NCI-H524 (cell line): Measurements from ENCODE around the gene INSYN2B.
A peak's percentile ranks its signal among the peaks of the same experiment; 100 is the strongest.
"Not testable (repeated sequence)": the region's sequence is repeated elsewhere in the genome, so short reads cannot be mapped to it uniquely, and the experiment has no call there.

Source experiments
- DNase-seq, 2 experiments: peaks; one replicate each; lab custom pipeline; 2025; lab: John Stamatoyannopoulos, UW

The INSYN2B gene

DNA sequence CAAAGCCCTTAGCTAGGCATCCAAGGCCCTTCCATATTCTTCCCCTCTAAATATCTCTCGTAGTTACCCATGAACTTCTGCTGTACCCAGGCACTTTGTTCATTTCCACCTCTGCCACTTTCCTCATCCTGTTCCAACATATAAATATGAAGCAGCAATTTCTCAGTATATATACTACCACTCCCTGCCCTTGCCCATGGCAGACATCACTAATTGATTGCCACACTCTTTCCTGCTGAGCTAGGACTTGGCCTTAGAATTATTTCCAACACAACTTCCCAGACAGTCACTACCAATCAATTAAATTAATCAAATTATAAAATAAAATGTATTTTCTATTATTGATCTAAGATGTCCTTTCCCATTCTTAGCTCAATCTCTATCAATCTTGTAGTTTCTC is 8.5 kb downstream of the INSYN2B start:
- no peak for DNase-seq

DNA sequence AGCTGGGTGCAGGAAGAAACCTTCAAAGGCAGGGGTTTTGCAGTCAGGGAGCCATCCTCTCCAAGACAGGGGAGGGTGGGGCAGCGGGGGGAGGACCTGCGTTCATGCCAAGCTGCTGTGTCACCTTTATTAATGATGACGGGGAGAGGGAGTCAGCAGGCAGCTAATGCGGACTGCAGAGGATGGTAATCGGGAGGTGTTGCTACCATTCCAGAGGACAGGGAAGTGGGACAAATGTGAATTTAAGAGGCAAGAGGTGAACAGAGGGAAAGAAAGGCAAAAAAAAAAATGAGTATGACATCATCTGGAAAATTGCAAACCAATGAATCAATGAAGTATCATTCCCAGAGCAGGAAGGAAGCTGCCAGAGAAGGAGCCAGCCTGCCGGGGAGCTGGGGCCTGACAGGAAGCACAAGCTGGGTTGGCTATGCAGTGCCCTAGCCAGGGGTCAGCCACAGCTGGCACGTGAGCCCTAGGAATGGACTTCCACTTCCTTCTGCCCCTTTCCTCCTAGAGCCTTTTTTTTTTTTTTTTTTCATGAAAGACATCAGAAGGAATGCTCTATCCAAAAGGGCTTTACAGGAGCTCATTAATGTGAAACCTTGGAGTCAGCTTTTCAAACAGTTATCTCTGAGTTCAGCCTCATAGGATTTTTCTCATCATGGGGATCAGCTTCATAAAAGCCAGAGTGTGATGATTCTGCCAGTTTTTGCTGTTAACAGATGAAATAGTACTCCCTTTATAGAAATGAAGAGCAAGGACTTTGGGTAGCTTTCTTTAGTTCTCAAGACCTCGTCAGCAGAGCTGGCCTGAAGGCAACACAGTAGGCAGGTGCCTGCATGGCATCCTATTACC is 9.2 kb downstream of the INSYN2B start:
- DNase-seq, result no peak

DNA sequence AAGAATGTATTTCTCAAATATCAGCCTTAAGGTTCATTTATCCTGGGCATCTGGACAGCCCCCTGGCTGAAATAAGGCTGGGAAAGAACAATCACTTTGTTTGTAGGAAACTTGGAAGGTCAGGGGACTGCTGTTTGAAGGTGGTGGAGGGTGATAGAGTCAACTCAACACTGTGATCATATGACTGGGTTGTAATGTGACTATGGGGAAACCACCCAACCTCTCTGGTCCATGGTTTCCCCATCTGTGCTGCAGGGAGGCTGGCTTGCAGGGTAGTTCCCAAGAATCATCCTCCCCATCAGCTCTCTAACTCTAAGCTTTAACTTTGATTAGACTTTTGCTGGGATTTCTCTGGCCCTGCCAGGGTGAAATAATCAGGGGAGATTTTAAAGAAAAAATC is 10.0 kb downstream of the INSYN2B start:
- no peak for DNase-seq

DNA sequence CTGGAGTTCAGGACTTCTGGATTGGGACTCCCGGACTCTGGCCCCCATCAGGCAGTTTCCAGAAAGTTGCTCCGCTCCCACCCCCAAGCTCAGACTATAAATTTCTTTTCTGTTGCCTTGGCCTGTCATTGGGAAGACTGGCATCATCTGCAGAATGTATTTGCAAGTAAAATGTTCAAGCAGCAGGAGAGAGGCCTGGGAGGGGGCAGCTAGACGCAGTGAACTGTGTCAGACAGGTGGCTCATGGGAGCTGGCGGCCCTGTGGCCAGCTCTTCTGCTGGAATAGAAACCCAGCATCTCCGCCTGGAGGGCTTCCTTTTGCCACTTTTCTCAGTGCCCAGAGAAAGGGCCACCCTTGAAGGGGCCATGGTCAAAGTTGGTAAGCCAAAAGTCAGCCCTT is 16.0 kb downstream of the INSYN2B start:
- no peak for DNase-seq

DNA sequence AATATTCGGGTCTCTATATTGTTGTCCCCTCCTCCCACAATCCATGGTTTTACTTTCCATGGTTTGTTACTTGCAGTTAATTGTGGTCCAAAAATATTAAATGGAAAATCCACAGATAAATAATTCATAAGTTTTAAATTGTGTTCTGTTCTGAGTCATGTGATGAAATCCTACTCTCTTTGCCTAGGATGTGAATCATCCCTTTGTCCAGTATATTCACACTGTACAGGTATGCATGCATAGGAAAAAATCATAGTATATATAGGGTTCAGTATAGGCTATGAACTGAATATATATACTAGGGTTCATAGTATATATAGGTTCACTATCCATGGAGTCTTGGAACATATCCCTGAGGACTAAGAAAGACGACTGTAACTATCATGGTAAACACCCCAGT is 19.6 kb downstream of the INSYN2B start:
- DNase-seq, result no peak

DNA sequence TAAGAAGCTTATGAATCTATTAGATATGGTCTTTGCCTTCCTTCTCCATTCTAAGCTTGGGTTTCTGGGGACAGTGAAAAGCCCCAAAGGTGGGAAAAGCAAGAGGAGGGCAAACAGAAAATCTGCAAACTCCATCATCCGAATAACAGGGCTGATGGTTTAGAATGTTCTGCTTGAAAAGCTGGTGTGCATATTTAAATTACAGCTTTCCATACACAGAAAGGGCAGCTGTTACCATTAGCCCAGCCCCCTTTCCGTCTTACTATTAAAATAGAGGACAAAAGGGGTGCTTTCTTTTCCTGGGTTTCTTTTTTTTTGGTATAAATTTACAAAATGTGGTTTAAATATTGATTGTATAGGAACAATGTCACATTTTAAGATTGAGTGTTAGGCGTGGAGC is 22.0 kb downstream of the INSYN2B start:
- DNase-seq, result no peak

DNA sequence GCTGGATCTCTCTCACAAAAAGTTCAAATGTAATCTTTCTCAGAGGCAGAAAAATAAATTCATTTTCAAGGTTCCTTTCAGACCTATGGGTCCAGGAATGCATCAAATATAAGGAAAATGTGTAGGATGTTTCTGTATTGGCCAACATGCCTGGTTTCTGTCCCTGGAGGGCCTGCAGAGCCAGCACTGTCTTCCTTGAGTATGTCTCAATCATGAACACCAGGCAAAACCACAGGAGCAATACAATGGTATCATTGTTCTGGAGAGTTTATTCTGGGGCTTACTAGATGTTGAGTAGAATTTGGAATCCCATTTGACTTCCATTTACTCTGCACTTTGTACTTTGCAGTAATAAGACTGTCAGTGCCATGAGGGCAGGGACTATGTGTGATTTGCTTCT is 23.5 kb downstream of the INSYN2B start:
- DNase-seq, result no peak

DNA sequence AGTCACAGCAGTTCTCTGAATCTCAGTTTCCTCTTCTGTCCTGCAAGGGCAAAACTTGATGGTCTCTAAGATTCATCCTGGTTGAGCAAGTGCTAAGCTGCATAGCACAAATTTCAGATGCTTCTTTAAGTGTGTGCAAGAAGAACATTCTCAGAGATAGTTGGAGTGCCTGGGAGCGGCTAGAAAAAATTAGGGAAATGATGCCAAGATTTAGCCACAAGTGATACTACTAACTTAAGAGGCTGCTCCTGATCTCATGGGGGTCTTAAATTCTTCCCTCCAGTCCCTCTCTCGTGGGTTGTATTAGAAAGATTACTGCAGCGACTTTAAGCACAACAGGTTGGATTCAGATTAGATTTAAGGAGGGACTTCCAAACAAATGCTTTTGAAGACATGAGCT is 24.2 kb downstream of the INSYN2B start:
- DNase-seq, result no peak

DNA sequence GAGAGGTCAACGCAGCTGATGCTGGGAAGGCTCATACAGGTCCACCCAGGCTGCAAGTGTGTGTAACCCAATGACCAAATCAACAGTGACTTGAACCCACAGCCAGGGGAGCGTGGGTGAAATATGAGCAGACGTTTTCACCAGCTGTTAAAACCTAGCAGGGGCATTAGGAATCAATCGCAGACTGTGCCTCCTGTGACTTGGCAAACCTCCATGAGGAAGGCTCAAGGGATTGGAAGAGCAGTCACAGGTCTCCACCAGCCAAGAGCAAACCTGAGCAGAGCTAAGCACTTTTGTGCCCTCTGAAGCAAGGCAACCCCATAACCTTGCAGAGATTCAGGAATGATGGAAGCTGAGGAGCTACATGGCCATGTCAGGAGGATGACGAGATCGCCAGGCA is 25.5 kb downstream of the INSYN2B start:
- DNase-seq, result peak; percentile 64 to 78

DNA sequence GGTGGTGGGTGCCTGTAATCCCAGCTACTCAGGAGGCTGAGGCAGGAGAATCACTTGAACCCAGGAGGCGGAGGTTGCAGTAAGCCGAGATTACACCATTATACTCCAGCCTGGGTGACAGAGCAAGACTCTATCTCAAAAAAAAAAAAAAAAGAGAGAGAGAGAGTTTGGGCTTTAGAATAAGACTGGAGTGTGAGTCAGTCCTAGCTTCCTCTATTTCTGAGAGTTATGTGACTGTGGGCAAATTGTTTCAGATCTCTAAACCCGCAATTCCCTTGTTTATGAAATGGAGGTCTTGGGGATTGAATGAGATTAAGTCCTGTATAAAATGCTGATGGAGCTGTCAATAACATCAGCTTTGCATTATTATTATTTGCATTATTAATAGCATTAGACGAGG is 27.1 kb downstream of the INSYN2B start:
- DNase-seq, result not testable (repeated sequence)

DNA sequence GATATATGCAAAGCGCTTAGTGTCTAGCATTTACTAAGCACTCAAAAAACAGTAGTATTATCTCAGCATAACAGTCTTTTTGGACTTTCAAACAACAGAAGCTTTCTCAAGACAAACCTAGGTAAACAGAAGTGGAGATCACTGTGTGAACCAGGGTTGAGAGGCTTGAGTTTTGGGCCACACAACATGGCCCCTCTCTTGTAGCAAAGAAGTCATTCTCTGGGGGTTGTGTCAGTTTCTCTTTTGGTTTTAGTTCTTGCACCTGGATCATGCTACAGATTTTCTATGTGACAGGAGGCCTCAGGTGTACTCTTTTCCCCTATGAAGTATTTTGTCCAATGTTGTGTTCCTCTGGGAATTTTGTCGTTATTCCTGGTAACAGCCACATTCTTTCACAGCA is 30.0 kb downstream of the INSYN2B start:
- no peak for DNase-seq

DNA sequence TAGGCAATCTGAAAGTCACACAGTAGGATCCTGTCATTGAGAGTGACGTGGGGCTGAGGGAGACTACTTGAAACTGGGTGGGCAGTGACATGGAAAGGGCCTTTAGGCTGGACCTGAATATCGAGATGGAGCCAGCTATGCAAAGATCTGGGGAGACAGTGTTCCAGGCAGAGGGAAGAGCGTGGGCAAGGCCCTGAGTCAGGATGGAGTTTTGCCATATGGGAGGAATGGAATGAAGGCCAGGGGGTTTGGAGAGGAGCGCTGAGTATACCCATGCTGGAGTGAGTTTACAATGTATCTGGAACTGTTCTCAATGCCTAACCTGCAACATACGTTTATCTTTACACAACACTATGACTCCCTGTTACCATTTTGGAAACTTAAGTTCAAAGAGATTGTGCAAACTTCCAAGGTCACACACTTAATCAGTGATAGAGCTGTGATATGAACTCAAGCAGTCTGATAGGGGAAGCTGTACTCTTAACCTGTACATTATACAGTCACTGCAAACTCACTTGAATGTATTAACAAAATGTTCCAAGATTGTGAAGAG is 33.5 kb downstream of the INSYN2B start:
- DNase-seq, result no peak

DNA sequence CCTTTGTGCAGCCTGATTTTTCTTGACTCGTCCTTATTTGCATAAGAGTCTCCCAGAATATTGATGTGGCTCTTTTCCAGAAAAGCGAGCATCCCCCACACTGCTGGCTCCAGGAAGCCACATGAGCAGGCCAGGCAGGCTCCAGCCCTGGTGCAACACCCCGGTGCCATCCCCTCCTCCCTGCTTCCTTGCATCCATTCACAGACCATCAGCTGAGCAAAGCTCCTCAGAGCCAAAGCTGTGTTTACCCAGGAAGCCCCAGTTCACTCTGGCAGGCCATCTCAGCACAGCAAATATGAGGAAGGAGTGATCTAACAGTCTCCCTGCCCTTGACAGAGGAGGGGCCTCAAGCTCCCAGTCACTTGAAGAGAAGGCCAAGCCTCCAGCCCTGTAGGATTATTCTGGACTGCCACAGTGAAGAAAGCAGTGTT is 34.4 kb downstream of the INSYN2B start:
- no peak for DNase-seq

DNA sequence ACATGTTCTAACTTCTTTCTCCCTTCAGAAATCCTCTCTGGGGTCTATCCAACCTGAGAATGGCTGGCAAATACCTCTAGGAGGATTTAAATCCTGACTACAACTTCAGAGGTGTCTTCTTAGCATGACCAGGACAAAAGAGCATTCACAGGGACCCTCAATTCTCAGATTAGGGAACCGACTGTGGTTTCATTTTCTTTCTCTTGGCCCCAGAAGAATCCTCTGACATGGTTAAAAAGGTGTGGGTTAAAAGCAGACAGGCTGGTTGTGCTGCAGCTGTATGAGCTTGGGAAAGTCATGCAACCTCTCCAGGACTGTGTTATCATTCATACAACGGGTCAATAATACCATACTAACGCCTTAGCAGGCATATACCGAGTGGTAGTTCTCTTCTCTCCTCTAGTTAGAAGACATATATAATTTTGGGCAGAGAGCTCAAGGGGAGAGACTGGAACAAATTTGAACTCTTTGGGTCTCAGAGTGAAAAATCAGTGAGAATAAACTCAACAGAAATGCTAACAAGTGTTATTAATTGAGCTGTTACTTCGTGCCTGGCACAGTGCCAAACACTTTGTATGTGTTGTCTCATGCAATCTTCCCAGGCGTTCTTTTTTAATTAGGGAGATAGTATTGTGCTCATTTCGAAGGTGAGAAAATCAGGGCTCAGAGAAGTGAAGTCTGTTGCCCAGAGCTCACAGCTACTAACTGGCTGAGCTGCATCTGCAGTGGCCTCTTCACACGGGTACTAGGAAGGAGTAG is 35.2 kb downstream of the INSYN2B start:
- no peak for DNase-seq

DNA sequence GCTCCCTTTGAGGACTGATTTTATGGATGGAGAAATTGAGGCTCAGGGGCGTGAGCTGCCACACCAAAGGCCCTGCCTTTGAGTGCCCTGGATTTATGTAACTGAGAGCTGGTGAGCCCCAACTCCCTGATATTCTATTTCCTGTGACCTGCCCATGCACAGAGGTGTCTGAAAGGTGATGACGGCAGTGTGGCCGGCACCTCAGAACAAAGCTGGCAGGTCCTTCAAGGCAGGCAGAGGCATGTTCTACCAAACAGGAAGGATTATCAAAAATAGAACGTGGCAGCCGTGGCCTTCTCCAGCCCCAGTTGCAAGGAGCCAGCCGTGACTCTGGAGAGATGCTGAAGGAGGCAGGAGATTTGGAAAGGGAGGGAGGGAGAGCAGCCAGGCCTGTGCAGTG is 36.2 kb downstream of the INSYN2B start:
- DNase-seq, result no peak

DNA sequence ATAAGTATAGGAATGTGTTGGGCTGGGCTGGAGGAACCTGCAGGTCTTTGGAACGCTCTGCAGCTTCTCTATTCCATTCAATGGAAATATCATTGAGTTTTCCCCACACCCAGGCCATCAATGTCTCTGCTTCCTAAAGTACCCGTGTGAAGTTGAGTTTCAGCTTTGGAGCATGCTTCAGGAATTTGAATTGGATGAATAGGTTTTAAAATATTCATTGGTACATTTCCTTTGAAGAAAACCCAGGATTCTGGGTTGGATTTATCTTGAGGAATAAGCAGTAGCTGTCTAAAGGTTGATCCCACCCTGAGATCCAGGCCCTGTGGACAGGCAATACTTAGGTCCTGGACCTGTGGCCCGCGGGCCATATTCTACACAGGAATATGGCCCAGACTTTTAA is 37.3 kb downstream of the INSYN2B start:
- no peak for DNase-seq

DNA sequence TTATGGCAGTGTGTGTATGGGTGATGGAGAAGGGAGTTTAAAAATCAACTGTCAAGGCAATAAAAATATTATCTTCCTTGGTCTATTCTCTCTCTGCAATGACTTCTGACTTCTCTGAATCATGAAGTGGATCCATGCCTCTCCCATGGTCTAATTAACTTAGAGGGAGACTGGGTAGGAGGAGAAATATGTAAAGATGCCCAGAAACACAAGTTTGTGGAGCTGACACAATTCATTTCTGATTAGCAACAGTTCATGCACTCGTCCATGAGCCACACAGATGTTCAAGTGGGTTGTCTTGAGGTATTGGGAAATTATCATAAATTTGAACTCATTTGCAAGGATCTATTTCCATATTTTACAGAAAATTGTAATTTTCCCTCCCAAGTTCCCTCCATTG is 38.1 kb downstream of the INSYN2B start:
- DNase-seq, result no peak

DNA sequence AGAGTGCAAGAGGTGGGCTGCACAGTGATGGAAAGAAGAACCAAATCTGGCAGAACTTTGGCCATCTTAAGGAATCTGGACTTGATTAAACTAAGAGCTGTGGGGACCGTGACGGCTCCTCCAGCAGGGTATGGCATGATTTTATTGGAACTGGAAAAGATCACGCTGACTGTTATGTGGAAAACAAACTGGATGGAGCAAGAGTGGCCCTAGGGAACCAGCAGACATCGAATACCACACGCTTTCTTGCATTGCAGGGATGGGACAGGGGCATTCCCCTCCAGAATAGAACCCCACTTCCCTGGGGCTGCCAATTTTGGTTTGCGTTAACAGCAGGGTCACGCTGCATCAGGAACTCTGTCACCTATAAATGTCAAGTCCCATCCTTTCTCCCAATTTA is 38.8 kb downstream of the INSYN2B start:
- no peak for DNase-seq

DNA sequence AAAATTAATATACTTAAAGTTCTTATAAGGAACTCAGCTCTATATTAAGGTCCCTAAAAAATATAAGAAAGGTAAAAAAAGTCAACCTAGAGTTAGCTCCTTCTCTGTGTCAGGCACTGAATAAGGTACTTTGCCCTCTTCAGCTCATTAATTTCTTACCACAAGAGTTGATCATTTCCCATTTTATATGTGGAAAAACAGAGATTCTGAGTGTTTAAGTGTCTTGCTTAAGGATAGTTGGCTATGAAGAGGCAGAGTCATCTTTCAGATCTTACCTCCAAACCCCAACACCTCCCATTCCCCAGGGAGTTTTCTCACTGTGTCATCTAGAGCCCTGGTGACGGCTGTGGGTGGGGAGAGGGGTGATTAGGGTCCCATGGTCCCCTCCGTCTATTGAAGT is 40.6 kb downstream of the INSYN2B start:
- DNase-seq, result no peak

DNA sequence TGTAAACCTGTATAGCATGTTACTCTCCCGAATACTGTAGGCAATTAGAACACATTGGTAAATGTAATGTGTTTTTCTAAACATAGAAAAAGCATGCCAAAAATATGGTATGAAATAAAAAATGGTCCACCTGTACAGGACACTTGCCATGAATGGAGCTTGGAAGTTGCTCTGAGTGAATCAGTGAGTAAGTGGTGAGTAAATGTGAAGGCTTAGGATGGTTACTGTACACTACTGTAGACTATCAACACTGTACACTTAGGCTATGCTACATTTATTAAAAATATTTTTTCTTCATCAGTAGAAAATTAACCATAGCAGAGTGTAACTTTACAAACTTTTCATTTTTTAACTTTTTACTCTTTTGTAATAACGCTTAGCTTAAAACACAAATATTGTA is 41.9 kb downstream of the INSYN2B start:
- DNase-seq, result no peak

DNA sequence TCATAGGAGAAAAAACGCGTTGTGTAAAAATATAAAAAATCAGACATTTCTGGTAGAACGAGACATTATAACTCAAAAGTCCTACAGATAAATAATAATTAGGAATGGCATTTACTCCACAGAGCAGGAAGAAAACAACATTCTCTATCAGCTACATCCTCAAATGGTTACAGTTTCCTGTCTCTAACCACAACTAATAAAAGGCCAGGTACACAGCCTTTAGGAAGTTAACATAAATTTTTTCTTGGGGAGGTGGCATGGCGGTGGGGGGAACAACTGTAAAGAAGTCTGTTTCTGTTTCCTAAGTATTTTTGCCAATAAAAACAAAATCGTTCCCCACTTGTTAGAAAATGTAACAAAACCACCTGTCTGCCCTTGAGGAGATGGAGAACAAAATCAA is 44.5 kb downstream of the INSYN2B start:
- no peak for DNase-seq

DNA sequence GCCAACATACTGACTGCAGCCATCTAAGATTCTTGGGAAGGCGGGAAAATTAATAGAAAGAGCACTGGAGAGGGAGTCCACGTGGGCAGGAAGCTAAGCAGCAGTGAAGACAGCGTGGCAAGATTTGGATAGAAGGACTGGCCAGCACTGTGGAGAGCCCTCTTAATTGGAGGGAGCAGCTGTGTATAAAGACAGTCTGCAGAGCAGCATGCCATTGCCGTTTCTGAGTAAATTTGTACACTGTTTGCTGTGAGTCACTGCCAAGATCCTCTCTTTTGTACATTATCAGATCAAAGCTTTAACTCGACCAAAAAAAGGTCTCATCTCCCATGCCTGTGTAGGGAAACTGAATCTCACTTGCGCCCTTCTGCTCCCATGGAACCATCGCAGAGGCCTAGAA is 45.3 kb downstream of the INSYN2B start:
- no peak for DNase-seq

DNA sequence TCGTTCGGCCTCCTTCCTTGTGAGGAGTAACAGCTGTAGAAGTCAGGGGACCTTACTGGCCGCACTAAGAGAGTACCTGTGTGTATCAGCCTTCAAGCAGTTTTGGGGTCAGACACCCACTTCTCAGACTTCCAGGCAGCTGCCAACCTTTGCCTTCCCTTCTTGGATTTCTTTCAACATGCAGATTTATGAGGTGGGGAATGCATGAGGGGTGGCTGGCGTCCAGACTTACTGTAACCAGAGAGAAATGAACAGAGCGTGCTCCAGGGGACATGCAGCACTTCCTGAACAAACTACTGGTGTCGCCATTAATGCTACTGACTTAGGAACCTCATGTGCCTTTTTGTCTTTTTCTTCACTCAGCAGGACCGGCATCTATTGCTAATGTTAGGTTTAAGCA is 46.7 kb downstream of the INSYN2B start:
- no peak for DNase-seq
